ENCODE results near the gene TOGARAM2. TPM values are rescaled to one million over a fixed set of nuclear protein-coding genes. Genes with fewer than 3 reads are reported as not detected.

TOGARAM2 gene
- total RNA-seq, 2 donors from 2014 or later = 0.49 to 2.4 TPM

GRCh38 chr2:29046321-29046720 lies 65.2 kb downstream of the TOGARAM2 start:
- Histone ChIP-seq H3K4me3 (no peak overlapping the region), H3K36me3 (no peaks in the 10 kb centered on the region), H3K4me1 (ENCODE audit: control insufficient read depth in 1 of 2, low read depth in 2 of 2) (peaks cover 0 to 6% of the 10 kb centered on the region in 2 donors), H3K27me3 (replicated peaks; ENCODE audit: insufficient read depth) (no peaks in the 10 kb centered on the region), H3K27ac (no peak overlapping the region), H3K9me3 (no peaks in the 10 kb centered on the region)
- no peak for DNase-seq (ENCODE audit: low spot score)
- ATAC-seq (ENCODE audit: insufficient number of reproducible peaks, low FRiP score, low read depth) = no peak
- TF ChIP-seq CTCF (IDR thresholded peaks at IDR 0.05) = no peak

GRCh38 chr2:29047083-29047845 lies 66.2 kb downstream of the TOGARAM2 start:
- Histone ChIP-seq H3K27ac (no peak overlapping the region), H3K4me3 (no peak overlapping the region), H3K9me3 (no peaks in the 10 kb centered on the region), H3K27me3 (replicated peaks; ENCODE audit: insufficient read depth) (no peaks in the 10 kb centered on the region), H3K4me1 (ENCODE audit: control insufficient read depth in 1 of 2, low read depth in 2 of 2) (peaks cover 0 to 5% of the 10 kb centered on the region in 2 donors), H3K36me3 (no peaks in the 10 kb centered on the region)
- ATAC-seq (ENCODE audit: insufficient number of reproducible peaks, low FRiP score, low read depth) (no peak), DNase-seq (ENCODE audit: low spot score) (no peak)
- no peak for TF ChIP-seq CTCF (IDR thresholded peaks at IDR 0.05)

GRCh38 chr2:29050591-29050990 lies 69.5 kb downstream of the TOGARAM2 start:
- no peaks in the 10 kb centered on the region for H3K4me1 ChIP-seq (ENCODE audit: control insufficient read depth in 1 of 2, low read depth in 2 of 2)

GRCh38 chr2:29051730-29052129 lies 70.6 kb downstream of the TOGARAM2 start:
- H3K4me3 ChIP-seq = no peak overlapping the region
- no peak overlapping the region for H3K27ac ChIP-seq
- ATAC-seq (ENCODE audit: insufficient number of reproducible peaks, low FRiP score, low read depth) (no peak), DNase-seq (ENCODE audit: low spot score) (no peak)
- TF ChIP-seq CTCF (IDR thresholded peaks at IDR 0.05) = no peak
- no peaks in the 10 kb centered on the region for H3K27me3 ChIP-seq (replicated peaks; ENCODE audit: insufficient read depth)
- H3K9me3 ChIP-seq = no peaks in the 10 kb centered on the region
- H3K36me3 ChIP-seq = no peaks in the 10 kb centered on the region
- no peaks in the 10 kb centered on the region for H3K4me1 ChIP-seq (ENCODE audit: control insufficient read depth in 1 of 2, low read depth in 2 of 2)

More at GRCh38 chr2:29050591-29050990, 69.5 kb downstream of the TOGARAM2 start:
- no peaks in the 10 kb centered on the region for H3K27me3 ChIP-seq (replicated peaks; ENCODE audit: insufficient read depth)
- no peaks in the 10 kb centered on the region for H3K36me3 ChIP-seq
- no peak for DNase-seq (ENCODE audit: low spot score)
- H3K4me3 ChIP-seq = no peak overlapping the region
- ATAC-seq (ENCODE audit: insufficient number of reproducible peaks, low FRiP score, low read depth) = no peak
- no peaks in the 10 kb centered on the region for H3K9me3 ChIP-seq
- no peak for TF ChIP-seq CTCF (IDR thresholded peaks at IDR 0.05)
- H3K27ac ChIP-seq = no peak overlapping the region

- H3K9me3 ChIP-seq = no peaks in the 10 kb centered on the region
Observed at GRCh38 chr2:29052807-29053206, 71.7 kb downstream of the TOGARAM2 start.

More at GRCh38 chr2:29052807-29053206, 71.7 kb downstream of the TOGARAM2 start:
- no peaks in the 10 kb centered on the region for H3K4me1 ChIP-seq (ENCODE audit: control insufficient read depth in 1 of 2, low read depth in 2 of 2)
- ATAC-seq (ENCODE audit: insufficient number of reproducible peaks, low FRiP score, low read depth) (no peak), DNase-seq (ENCODE audit: low spot score) (no peak)
- H3K4me3 ChIP-seq = no peak overlapping the region
- H3K27me3 ChIP-seq (replicated peaks; ENCODE audit: insufficient read depth) = no peaks in the 10 kb centered on the region
- no peak overlapping the region for H3K27ac ChIP-seq
- H3K36me3 ChIP-seq = no peaks in the 10 kb centered on the region
- TF ChIP-seq CTCF (IDR thresholded peaks at IDR 0.05) = no peak

Measured in thoracic aorta (tissue), 2 donors.